GOT3 (cell line): ENCODE results near the gene PSD4.
A peak's percentile ranks its signal among the peaks of the same experiment; 100 is the strongest.

ENCODE experiments used
- DNase-seq: peaks from one replicate; lab custom pipeline; 2025; ENCODE audit warnings: mixed read lengths; lab: John Stamatoyannopoulos, UW

PSD4 gene

DNA sequence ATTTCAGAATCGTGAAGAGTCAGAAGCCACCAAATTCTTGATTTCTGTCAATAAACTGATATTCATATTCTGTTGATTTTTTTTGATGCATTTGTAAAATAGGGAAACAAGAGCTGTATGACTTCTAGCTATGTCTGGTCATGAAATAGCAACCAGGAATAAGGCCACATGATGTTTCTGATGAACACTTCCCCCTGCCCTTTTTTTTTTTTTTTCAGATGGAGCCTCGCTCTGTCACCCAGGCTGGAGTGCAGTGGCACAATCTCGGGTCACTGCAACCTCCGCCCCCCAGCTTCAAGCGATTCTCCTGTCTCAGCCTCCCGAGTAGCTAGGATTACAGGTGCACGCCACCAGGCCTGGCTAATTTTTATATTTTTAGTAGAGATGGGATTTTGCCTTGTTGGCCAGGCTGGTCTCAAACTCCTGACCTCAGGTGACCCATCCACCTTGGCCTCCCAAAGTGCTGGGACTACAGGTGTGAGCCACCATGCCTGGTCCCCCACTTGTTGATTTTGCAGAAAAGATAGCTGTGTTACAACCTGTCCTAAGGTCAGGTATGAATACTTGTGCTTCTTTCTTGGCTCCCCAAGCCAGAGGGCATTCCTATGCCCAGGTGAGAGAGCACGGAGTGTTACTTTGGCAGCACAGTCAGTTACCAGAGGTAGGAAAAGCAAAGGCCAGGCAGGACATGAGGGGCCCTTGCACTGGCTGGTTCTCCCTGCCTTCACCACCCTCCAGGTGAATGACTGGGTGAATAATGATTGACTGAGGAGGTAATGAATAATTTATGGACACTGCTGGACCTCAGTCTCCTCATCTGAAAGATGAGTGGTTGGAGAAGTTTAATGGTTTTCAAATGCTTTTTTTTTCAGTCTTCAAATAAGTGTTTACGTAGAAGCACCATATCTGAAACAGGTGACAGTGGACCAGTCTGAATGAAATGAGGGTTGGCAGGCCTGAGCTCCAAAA lies 65.4 kb downstream of the PSD4 start:
- no peak for DNase-seq

GRCh38 chr2:113240150-113240914 lies 66.6 kb downstream of the PSD4 start:
- peak; percentile 67 for DNase-seq

- DNase-seq, result peak; percentile 84
These were observed 67.4 kb downstream of the PSD4 start for GRCh38 chr2:113240915-113241911.

- no peak for DNase-seq
These were observed 68.6 kb downstream of the PSD4 start for GRCh38 chr2:113242327-113242726.

DNA sequence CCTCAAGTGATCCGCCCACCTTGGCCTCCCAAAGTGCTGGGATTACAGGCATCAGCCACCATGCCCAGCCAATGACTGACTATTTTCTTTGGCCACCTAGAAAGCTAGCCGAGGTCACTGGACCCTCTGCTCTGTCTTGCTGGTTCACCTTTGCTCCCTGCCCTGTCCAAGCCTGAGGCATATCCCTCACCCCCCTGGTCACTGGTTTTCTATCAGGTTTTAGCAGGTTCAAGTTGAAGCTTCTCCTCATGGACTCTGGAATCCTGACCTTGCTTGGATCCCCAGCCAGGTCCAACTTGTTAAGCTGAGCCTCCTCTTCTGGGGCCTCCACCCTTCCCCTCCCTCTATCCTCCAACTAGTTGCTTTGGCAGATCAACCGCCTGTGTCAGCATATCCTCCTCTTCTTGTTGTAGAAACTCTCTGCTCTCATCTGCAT lies 71.5 kb downstream of the PSD4 start:
- DNase-seq, result no peak

GRCh38 chr2:113246606-113247005 lies 72.8 kb downstream of the PSD4 start:
- DNase-seq, result no peak

GRCh38 chr2:113248997-113249770 lies 75.4 kb downstream of the PSD4 start:
- peak; percentile 41 for DNase-seq

- no peak for DNase-seq
These were observed 77.3 kb downstream of the PSD4 start for GRCh38 chr2:113251118-113251517.

- DNase-seq, result no peak
These were observed 78.3 kb downstream of the PSD4 start for GRCh38 chr2:113252047-113252590.

- no peak for DNase-seq
These were observed 79.7 kb downstream of the PSD4 start for GRCh38 chr2:113253453-113253852.

DNA sequence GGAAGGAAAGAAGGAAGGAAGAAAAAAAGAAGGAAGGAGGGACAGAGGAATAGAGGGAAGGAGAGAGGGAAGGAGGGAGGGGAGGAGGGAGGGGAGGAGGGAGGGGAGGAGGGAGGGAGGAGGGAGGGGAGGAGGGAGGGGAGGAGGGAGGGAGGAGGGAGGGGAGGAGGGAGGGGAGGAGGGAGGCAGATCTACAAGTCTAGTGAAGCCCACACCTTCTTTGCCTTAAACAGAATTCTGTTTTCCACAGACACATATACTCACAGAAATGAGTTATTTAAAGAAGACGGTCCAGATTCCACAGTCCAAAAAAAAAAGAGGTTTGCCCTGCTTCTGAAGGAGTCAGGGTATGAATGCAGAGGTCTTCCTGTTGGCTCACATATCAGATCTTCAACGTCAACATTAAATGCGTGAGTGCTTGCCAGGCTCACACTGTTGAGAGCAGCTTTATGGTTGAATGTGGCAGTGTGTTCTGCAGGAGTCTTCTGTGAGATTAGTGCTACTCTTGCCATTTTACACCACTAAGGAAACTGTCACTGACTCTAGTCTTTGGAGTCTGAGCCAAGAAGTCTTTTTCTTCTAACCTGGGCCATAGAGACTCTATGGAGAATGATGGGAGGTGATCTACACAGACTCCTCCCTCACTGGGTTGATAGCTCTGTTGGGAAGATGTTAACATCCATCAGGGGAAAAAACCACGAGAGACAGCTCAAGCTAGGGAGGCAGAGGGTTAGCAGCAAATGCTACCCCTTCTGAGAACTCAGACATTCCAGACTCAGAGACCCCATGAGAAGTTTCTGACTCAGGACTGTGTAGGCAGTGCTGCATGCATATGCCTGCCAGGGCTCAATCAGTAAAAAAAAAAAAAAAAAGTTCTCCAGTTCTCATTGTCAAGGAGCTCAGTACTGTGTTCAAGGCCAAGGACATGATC lies 81.6 kb downstream of the PSD4 start:
- no peak for DNase-seq

DNA sequence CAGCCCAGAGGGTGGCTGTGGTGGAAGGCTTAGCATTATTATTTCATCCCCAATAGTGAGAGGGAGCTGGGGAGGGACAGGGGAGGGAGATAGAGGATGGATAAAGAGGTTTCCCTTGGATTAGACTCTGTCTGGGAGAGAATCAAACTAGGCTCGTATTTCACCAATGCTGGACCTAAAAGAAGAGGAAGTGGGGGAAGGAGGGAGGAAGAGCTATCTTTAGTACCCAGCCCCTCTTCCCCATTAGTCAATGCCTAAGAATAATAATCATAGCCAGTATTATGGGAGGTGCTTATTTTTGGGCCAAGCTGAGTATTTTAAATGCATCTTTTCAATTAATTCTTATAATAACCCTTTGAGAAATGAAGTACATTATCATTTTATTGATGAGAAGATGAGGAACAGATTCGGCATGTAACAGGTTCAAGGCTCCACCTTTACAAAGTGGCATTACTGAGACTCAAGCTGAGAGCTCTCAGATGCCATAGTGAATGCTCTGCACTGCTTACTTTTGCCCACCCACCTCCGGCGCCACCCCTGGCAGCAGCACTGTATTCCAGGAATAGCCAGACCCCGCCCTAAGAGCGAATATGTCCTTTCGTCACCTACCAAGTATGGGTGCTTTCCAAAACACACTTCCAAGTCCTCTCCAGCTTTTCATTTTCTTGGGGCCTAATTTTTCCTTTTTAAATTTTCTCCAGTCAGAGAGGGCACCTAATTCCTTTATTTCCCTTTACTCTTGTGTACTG lies 83.9 kb downstream of the PSD4 start:
- no peak for DNase-seq

DNA sequence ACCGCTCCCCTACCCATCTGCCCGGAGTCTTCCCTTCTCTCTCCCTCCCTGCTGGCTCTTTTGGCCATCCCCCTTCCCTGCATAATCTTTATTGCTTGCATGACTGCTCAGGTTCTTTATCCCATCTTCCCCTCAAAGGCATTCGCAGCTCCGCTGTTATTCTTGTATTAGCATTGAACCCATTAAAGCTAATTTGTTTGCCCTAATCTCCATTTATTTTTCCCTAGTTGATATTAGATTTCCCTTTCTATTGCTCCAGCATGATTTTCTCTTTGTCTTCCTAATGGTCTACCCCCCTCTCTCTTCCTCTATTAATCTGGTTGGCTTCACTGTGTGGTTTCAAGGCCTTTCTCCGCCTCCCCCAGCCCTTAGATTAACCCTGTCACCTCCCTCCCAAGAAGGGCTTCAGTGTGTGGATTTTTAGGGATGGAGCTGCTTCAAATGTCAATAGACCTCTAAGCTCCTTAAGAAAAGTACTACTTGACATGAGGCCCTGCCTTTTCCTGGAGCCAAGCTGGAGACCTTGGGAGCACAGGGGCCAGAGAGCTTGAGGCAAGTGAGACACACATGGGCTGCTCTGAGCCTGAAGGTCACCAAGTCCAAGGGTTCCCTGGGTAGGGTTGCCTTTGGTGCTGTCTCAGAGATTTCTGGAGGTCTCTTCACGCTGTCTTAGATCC lies 84.8 kb downstream of the PSD4 start:
- DNase-seq, result no peak
